ENCODE data around the gene ALDH3A2.
"Not testable (repeated sequence)": the region's sequence is repeated elsewhere in the genome, so short reads cannot be mapped to it uniquely, and the experiment has no call there.

ALDH3A2 gene

GRCh38 chr17:19683117-19683516 lies 34.6 kb downstream of the ALDH3A2 start:
- no peak for DNase-seq

- DNase-seq: not testable (repeated sequence)
Measured at GRCh38 chr17:19684909-19685580, 36.5 kb downstream of the ALDH3A2 start.

GRCh38 chr17:19686400-19687090 lies 38.0 kb downstream of the ALDH3A2 start:
- no peak for DNase-seq

- no peak for DNase-seq
Measured at GRCh38 chr17:19702217-19702641, 53.7 kb downstream of the ALDH3A2 start.

- no peak for DNase-seq
Measured at GRCh38 chr17:19703106-19703827, 54.7 kb downstream of the ALDH3A2 start.

- DNase-seq: no peak
Measured at GRCh38 chr17:19703828-19704613, 55.5 kb downstream of the ALDH3A2 start.

- no peak for DNase-seq
Measured at GRCh38 chr17:19705201-19705600, 56.6 kb downstream of the ALDH3A2 start.

GRCh38 chr17:19705771-19706770 lies 57.5 kb downstream of the ALDH3A2 start:
- no peak for DNase-seq

- DNase-seq: no peak
Measured at GRCh38 chr17:19706791-19707727, 58.5 kb downstream of the ALDH3A2 start.

- no peak for DNase-seq
Measured at GRCh38 chr17:19707728-19708221, 59.2 kb downstream of the ALDH3A2 start.

GRCh38 chr17:19708431-19709175 lies 60.1 kb downstream of the ALDH3A2 start:
- no peak for DNase-seq

- no peak for DNase-seq
Measured at GRCh38 chr17:19709841-19710240, 61.3 kb downstream of the ALDH3A2 start.

GRCh38 chr17:19712436-19713004 lies 64.0 kb downstream of the ALDH3A2 start:
- DNase-seq: no peak

GRCh38 chr17:19713462-19713861 lies 64.9 kb downstream of the ALDH3A2 start:
- no peak for DNase-seq

- DNase-seq: no peak
Measured at GRCh38 chr17:19713901-19714361, 65.4 kb downstream of the ALDH3A2 start.

- DNase-seq: no peak
Measured at GRCh38 chr17:19714542-19715411, 66.2 kb downstream of the ALDH3A2 start.

- no peak for DNase-seq
Measured at GRCh38 chr17:19716108-19717030, 67.8 kb downstream of the ALDH3A2 start, which contains the start of gene SLC47A2. Gene SLC47A2 (minus strand): TSS chr17:19716584. CDS start chr17:19716555, 29 bp downstream.

All from stimulated activated CD4-positive, alpha-beta T cell treated with anti-CD3 and anti-CD28 coated beads, Interleukin-15, amount 100 ng/mL, for 24 hours (primary cell).